Stimulated activated CD8-positive, alpha-beta memory T cell treated with anti-CD3 and anti-CD28 coated beads, Interleukin-2, amount 100 ng/mL, for 48 hours (primary cell): ENCODE results near the gene AGAP1.

Experiments
- DNase-seq, 2 donors: peaks; one replicate each; pipeline ENCODE4 v3.0.0-alpha.2; 2020; ENCODE audit warnings: low read depth in 2 of 2

Gene AGAP1

GRCh38 chr2:235868645-235869044 lies 374.8 kb downstream of the AGAP1 start:
- no peak for DNase-seq

- no peak for DNase-seq
Measured at GRCh38 chr2:235870515-235870914, 376.7 kb downstream of the AGAP1 start.

GRCh38 chr2:235876099-235876679 lies 382.3 kb downstream of the AGAP1 start:
- DNase-seq: no peak

- DNase-seq: no peak
Measured at GRCh38 chr2:235877275-235877802, 383.5 kb downstream of the AGAP1 start.

- no peak for DNase-seq
Measured at GRCh38 chr2:235879116-235879515, 385.3 kb downstream of the AGAP1 start.

- no peak for DNase-seq
Measured at GRCh38 chr2:235883675-235884074, 389.8 kb downstream of the AGAP1 start.

GRCh38 chr2:235889302-235889630 lies 395.4 kb downstream of the AGAP1 start:
- no peak for DNase-seq

GRCh38 chr2:235893129-235893698 lies 399.4 kb downstream of the AGAP1 start:
- no peak for DNase-seq

GRCh38 chr2:235894839-235895238 lies 401.0 kb downstream of the AGAP1 start:
- DNase-seq: no peak

GRCh38 chr2:235896061-235896460 lies 402.2 kb downstream of the AGAP1 start:
- DNase-seq: no peak

- DNase-seq: no peak
Measured at GRCh38 chr2:235897992-235898391, 404.1 kb downstream of the AGAP1 start.

- DNase-seq: no peak
Measured at GRCh38 chr2:235898766-235899165, 404.9 kb downstream of the AGAP1 start.

- no peak for DNase-seq
Measured at GRCh38 chr2:235900631-235901030, 406.8 kb downstream of the AGAP1 start.

- no peak for DNase-seq
Measured at GRCh38 chr2:235901243-235901642, 407.4 kb downstream of the AGAP1 start.

- no peak for DNase-seq
Measured at GRCh38 chr2:235903782-235904584, 410.1 kb downstream of the AGAP1 start.

- DNase-seq: no peak
Measured at GRCh38 chr2:235904585-235904931, 410.7 kb downstream of the AGAP1 start.

- DNase-seq: no peak
Measured at GRCh38 chr2:235908826-235909225, 415.0 kb downstream of the AGAP1 start.

GRCh38 chr2:235909358-235909757 lies 415.5 kb downstream of the AGAP1 start:
- no peak for DNase-seq

GRCh38 chr2:235910067-235910466 lies 416.2 kb downstream of the AGAP1 start:
- DNase-seq: no peak

GRCh38 chr2:235911125-235911524 lies 417.3 kb downstream of the AGAP1 start:
- no peak for DNase-seq

- no peak for DNase-seq
Measured at GRCh38 chr2:235911633-235912233, 417.9 kb downstream of the AGAP1 start.

- DNase-seq: no peak
Measured at GRCh38 chr2:235914756-235915155, 420.9 kb downstream of the AGAP1 start.

- DNase-seq: no peak
Measured at GRCh38 chr2:235917506-235917905, 423.7 kb downstream of the AGAP1 start.
